Nephron progenitor cell (in vitro differentiated cells): Measurements from ENCODE around the gene RBM20.
A peak's percentile ranks its signal among the peaks of the same experiment; 100 is the strongest.

ENCODE experiments used
- DNase-seq: peaks from one replicate; pipeline ENCODE4 v3.0.0; 2021
- H3K27ac Mint-ChIP-seq: 2 replicates; pipeline ENCODE4 v1.8.0; 2021; ENCODE audit warnings: mild to moderate bottlenecking, moderate library complexity, mixed read lengths
- H3K27me3 Mint-ChIP-seq: 2 replicates; pipeline ENCODE4 v1.8.0; 2021; ENCODE audit warnings: mild to moderate bottlenecking, low read depth, mixed read lengths; ENCODE audit not compliant: poor library complexity
- H3K36me3 Mint-ChIP-seq: 2 replicates; pipeline ENCODE4 v1.8.0; 2021; ENCODE audit warnings: low read depth, mixed read lengths
- H3K4me1 Mint-ChIP-seq: 2 replicates; pipeline ENCODE4 v1.8.0; 2021; ENCODE audit warnings: mixed read lengths
- H3K4me3 Mint-ChIP-seq: 2 replicates; pipeline ENCODE4 v1.8.0; 2021; ENCODE audit warnings: mild to moderate bottlenecking, moderate library complexity, mixed read lengths
- H3K9me3 Mint-ChIP-seq: 2 replicates; pipeline ENCODE4 v1.8.0; 2021; ENCODE audit warnings: mild to moderate bottlenecking, moderate library complexity, mixed read lengths
- TF ChIP-seq, protein P1 (sequence below): fragments of 200-600 bp; sonication (generic); IDR thresholded peaks from 2 replicates; pipeline ENCODE4 v1.5.0; 2021; ENCODE audit warnings: antibody characterized with exemption

RBM20 gene

GRCh38 chr10:110870823-110871297 is 226.7 kb downstream of the RBM20 start:
- Mint-ChIP-seq H3K4me3 (peak overlapping the region; percentile 90), H3K9me3 (no peaks in the 10 kb centered on the region), H3K27me3 (no peaks in the 10 kb centered on the region), H3K36me3 (peaks cover 10% of the 10 kb centered on the region), H3K27ac (peak overlapping the region; percentile 86), H3K4me1 (peaks cover 61% of the 10 kb centered on the region)
- TF ChIP-seq, protein P1, sequence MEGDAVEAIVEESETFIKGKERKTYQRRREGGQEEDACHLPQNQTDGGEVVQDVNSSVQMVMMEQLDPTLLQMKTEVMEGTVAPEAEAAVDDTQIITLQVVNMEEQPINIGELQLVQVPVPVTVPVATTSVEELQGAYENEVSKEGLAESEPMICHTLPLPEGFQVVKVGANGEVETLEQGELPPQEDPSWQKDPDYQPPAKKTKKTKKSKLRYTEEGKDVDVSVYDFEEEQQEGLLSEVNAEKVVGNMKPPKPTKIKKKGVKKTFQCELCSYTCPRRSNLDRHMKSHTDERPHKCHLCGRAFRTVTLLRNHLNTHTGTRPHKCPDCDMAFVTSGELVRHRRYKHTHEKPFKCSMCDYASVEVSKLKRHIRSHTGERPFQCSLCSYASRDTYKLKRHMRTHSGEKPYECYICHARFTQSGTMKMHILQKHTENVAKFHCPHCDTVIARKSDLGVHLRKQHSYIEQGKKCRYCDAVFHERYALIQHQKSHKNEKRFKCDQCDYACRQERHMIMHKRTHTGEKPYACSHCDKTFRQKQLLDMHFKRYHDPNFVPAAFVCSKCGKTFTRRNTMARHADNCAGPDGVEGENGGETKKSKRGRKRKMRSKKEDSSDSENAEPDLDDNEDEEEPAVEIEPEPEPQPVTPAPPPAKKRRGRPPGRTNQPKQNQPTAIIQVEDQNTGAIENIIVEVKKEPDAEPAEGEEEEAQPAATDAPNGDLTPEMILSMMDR, result no peak
- peak; percentile 17 for DNase-seq

GRCh38 chr10:110871298-110872084 is 227.4 kb downstream of the RBM20 start, which contains the start of gene PDCD4:
Gene PDCD4, plus strand, starts transcription at chr10:110871928. Its CDS starts 4,100 bp downstream, at chr10:110876028.
- TF ChIP-seq, protein P1, result no peak
- Mint-ChIP-seq H3K27me3 (no peaks in the 10 kb centered on the region), H3K27ac (peak within 1 kb of the TSS; percentile 98), H3K36me3 (peaks cover 15% of the 10 kb centered on the region), H3K9me3 (no peaks in the 10 kb centered on the region), H3K4me1 (peaks cover 55% of the 10 kb centered on the region), H3K4me3 (peak within 1 kb of the TSS; percentile 95)
- DNase-seq, result peak; percentile 100

DNA sequence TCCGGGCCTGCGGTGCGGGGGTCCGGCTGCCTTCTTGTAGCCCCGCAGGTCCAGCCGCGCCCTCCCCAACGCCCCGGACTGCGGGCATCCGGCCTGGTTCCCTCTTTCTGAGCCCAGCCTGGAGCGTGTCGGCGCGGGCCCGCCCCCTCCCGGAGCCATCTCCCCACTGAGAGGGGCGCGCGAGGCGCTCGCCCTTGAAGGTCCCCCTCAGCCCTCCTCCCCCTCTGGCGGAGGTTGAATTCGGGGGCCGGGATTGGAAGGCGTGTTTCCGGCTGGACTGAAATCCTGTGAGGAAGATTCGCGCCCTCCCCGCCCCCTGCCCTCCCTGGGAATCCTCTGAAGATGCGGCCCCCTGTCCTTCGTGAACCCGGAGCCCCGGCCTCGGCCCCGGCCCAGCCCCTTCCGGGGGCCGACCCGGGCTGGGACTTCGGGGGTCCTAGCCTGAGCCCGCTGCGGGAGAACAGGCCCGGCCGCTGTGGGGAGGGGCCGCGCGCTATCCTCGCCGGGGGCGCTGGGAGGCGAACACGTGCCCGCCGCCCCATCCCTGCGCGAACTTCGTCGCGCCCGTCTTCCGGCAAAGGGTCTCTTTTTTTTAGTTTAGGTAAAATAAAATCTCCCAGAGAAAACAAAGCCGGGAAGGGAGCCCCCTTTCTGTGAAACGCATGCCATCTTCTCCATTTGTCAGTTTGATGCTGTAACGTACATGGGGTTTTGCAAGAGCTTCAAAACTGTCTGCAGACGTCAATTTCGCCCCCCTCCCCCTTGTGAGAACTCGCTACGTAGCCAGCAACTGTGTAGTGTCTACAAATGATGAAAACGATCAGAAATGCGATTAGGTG is 228.2 kb downstream of the RBM20 start:
- TF ChIP-seq, protein P1, result no peak
- peak; percentile 86 for DNase-seq
- Mint-ChIP-seq H3K27me3 (no peaks in the 10 kb centered on the region), H3K9me3 (no peaks in the 10 kb centered on the region), H3K4me1 (peaks cover 47% of the 10 kb centered on the region), H3K4me3 (peak overlapping the region; percentile 95), H3K27ac (peak overlapping the region; percentile 98), H3K36me3 (peaks cover 20% of the 10 kb centered on the region)

DNA sequence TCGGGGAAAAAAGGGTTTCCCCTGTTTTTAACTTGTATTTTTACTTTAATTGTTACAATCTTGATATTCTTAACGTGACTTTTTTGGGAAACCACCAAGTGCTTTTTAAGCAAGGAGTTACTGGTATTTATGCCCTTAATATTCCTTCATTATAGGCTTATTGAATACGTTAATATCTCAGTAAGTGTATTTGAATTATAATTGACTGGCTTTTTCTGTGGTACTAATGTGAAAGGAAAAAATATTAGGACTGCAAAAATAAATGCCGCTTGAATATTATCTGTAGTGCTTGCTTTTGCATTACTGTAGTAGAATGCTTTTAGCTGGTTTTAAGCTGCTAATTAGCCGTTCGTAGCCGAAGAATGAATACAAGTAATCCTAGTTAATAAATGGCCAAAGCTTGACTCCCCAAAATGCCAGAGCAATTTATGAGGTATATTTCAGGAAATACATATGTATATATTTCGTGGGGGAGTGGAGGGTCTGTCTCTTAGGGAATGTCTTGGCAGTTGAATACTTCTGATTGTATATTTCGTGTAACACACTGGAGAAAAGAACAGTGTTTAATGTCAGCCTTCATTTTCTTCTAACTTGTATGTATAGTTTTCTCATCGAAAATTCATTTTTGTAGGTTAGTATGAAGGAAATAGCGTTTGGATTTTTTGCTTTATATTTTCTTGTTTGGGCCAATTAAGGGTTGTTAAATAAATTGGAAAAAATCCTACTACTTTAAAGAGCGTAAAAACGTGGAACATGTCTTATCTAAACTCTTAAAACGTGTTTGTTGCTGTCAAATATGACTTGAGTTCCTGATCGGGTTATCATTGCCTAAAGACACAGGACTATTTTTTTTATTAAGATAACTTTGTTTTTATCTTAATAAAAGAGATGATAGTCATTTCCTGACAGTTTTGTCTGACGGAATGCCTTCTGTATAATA is 229.1 kb downstream of the RBM20 start:
- H3K36me3 Mint-ChIP-seq, result peaks cover 29% of the 10 kb centered on the region
- peak overlapping the region; percentile 98 for H3K27ac Mint-ChIP-seq
- peaks cover 41% of the 10 kb centered on the region for H3K4me1 Mint-ChIP-seq
- peak overlapping the region; percentile 95 for H3K4me3 Mint-ChIP-seq
- no peaks in the 10 kb centered on the region for H3K27me3 Mint-ChIP-seq
- no peak for DNase-seq
- H3K9me3 Mint-ChIP-seq, result no peaks in the 10 kb centered on the region
- TF ChIP-seq, protein P1, result no peak

DNA sequence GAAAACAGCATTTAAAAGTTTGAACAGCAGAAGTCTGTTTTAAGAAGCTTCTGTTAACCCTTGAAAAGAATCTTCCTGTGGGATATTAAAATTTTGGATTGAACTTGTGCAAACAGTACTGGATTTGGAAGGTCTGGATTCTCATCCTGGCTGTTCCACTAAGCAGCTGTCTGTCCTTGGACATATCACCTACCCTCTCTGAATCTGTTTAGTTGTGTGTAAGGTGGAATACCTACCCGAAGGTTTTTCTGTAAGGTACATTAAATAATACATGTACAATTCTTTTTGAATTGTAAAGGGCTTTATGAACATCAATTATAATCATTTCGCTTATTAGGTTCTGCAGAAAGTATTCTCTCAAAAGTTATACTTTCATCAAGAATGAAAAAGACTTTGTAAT is 229.8 kb downstream of the RBM20 start:
- DNase-seq, result no peak
- TF ChIP-seq, protein P1, result no peak
- no peaks in the 10 kb centered on the region for H3K9me3 Mint-ChIP-seq
- H3K27me3 Mint-ChIP-seq, result no peaks in the 10 kb centered on the region
- peak overlapping the region; percentile 95 for H3K4me3 Mint-ChIP-seq
- peaks cover 41% of the 10 kb centered on the region for H3K4me1 Mint-ChIP-seq
- no peak overlapping the region for H3K27ac Mint-ChIP-seq
- H3K36me3 Mint-ChIP-seq, result peaks cover 34% of the 10 kb centered on the region
